ENCODE measurements around the gene DGKK. TPM values are rescaled to one million over a fixed set of nuclear protein-coding genes. Genes with fewer than 3 reads are reported as not detected.

Gene DGKK
- total and polyA plus RNA-seq, 5 donors from 2014 or later: not detected

DNA sequence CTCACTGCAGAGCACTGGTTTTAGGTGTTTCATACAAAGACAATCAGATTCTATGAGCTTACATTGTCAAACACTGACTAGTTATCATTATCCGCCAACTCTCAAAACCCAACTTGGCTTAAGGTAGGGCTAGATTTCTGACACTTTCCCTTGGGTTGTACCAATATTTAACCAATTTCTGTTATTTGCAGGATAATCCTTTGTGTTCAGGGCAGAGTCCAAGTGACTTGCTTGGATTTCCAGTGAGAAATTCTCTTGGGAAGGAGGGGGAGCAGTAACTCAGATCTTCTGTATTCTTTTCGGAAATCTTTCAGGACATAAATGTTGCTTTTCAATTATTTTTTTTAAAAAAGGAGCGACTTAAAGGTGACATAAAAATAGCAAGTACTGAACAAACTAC lies 23.1 kb downstream of the DGKK start:
- H3K4me3 ChIP-seq (ENCODE audit: low read depth, low read length): no peak overlapping the region
- H3K9me3 ChIP-seq (ENCODE audit: control insufficient read depth in 2 of 2, low read length in 2 of 2): no peaks in the 10 kb centered on the region
- H3K4me3 Mint-ChIP-seq: no peak overlapping the region
- no peak for ATAC-seq (ENCODE audit: low read depth in 2 of 2)
- no peak for DNase-seq
- H3K27ac ChIP-seq (ENCODE audit: insufficient read depth, low read length, poor library complexity, severe bottlenecking): no peak overlapping the region
- H3K36me3 Mint-ChIP-seq: no peaks in the 10 kb centered on the region
- no peaks in the 10 kb centered on the region for H3K4me1 ChIP-seq (ENCODE audit: control insufficient read depth, insufficient read depth, low read length, poor library complexity, severe bottlenecking)
- no peaks in the 10 kb centered on the region for H3K4me1 Mint-ChIP-seq
- H3K27me3 ChIP-seq (ENCODE audit: control insufficient read depth, insufficient read depth, low read length): peaks cover 2% of the 10 kb centered on the region
- no peaks in the 10 kb centered on the region for H3K36me3 ChIP-seq (ENCODE audit: control insufficient read depth, insufficient read depth, low read length)
- peaks cover 0 to 2% (median 0%) of the 10 kb centered on the region in 7 donors for H3K9me3 Mint-ChIP-seq
- no peak overlapping the region for H3K27ac Mint-ChIP-seq
- no peaks in the 10 kb centered on the region for H3K27me3 Mint-ChIP-seq

DNA sequence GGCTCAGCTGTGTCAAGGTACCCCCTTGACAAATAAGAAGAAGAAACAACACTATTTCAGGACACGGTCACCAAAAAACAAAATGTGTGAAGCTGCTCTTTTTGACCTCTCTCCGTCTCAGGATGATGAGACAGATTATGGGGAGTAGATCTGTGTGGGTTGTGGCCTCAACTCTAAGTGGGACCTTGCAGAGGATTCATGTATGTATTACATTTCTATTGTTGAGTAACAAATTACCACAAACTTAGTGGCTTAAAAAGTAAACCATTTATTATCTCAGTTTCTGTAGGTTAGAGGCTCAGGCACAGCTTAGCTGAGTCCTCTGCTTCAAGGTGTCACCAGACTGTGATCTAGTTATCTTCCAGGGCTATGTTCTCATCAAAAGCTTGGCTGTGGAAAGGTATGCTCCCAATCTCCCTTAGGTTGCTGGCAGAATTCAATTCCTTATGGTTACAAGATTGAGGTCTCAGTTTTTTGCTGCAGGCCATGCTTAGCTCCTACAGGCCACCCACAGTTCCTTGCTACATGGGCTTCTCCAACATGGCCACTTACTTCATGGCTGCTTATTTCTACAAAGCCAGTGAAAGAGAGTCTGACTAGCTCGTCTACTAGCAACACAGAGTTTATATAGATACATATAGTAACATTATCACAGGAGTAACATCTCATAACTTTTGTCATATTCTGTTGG lies 28.1 kb downstream of the DGKK start:
- no peaks in the 10 kb centered on the region for H3K4me1 Mint-ChIP-seq
- H3K9me3 Mint-ChIP-seq: no peaks in the 10 kb centered on the region
- Histone ChIP-seq H3K4me1 (ENCODE audit: control insufficient read depth, insufficient read depth, low read length, poor library complexity, severe bottlenecking) (no peaks in the 10 kb centered on the region), H3K27me3 (ENCODE audit: control insufficient read depth, insufficient read depth, low read length) (no peaks in the 10 kb centered on the region), H3K27ac (ENCODE audit: insufficient read depth, low read length, poor library complexity, severe bottlenecking) (no peak overlapping the region), H3K9me3 (ENCODE audit: control insufficient read depth in 2 of 2, low read length in 2 of 2) (no peaks in the 10 kb centered on the region), H3K36me3 (ENCODE audit: control insufficient read depth, insufficient read depth, low read length) (no peaks in the 10 kb centered on the region), H3K4me3 (ENCODE audit: low read depth, low read length) (no peak overlapping the region)
- H3K27ac Mint-ChIP-seq: no peak overlapping the region
- ATAC-seq (ENCODE audit: low read depth in 2 of 2) (no peak), DNase-seq (no peak)
- no peaks in the 10 kb centered on the region for H3K27me3 Mint-ChIP-seq
- no peak overlapping the region for H3K4me3 Mint-ChIP-seq
- no peaks in the 10 kb centered on the region for H3K36me3 Mint-ChIP-seq

DNA sequence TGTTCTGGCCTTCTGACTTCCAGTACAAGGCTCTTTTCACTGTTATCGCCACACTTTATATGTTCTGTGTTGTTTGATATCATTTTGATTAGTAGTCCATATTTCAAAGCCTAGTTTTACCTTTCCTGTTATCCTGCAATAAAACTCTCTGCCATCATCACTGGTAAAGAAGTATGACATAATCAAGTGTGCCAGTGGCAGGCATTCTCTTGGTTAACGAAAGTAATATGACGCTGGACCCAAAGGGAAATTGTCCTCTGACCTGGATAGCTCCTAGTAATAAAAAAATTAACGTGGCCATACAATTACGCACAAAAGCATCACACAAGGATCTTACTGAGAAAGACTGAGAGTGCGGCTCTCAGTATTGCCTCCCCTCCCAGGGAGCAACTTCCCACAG lies 33.8 kb downstream of the DGKK start:
- DNase-seq: no peak
- H3K4me1 ChIP-seq (ENCODE audit: control insufficient read depth, insufficient read depth, low read length, poor library complexity, severe bottlenecking): no peaks in the 10 kb centered on the region
- H3K36me3 ChIP-seq (ENCODE audit: control insufficient read depth, insufficient read depth, low read length): no peaks in the 10 kb centered on the region
- no peaks in the 10 kb centered on the region for H3K36me3 Mint-ChIP-seq
- no peaks in the 10 kb centered on the region for H3K9me3 ChIP-seq (ENCODE audit: control insufficient read depth in 2 of 2, low read length in 2 of 2)
- no peaks in the 10 kb centered on the region for H3K27me3 ChIP-seq (ENCODE audit: control insufficient read depth, insufficient read depth, low read length)
- H3K9me3 Mint-ChIP-seq: peaks cover 0 to 6% (median 0%) of the 10 kb centered on the region in 7 donors
- H3K4me1 Mint-ChIP-seq: no peaks in the 10 kb centered on the region
- ATAC-seq (ENCODE audit: low read depth in 2 of 2): no peak
- H3K4me3 ChIP-seq (ENCODE audit: low read depth, low read length): no peak overlapping the region
- peaks cover 4% of the 10 kb centered on the region for H3K27me3 Mint-ChIP-seq
- H3K27ac ChIP-seq (ENCODE audit: insufficient read depth, low read length, poor library complexity, severe bottlenecking): no peak overlapping the region
- no peak overlapping the region for H3K27ac Mint-ChIP-seq
- no peak overlapping the region for H3K4me3 Mint-ChIP-seq

DNA sequence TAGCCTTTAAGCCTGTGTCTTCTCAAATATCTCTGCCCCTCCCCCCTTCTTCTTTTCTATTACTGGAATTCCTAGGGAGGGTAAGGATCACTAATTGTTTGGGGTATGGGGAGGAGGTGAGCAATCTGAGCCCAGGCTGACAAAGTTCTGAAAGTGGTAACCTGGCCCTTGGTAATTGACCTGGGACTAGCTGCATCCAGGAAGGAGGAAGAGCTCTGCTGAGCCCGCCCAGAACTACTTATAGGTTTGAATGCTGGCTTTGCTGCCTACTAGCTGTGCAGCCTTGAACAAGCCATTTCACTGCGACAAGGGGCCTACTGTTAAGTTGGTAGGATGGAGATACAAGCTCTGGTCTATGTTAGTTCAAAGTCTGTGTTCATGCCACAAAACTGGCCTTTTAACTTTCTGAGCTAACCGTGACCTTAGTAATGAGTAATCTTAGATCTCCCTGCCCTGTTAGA lies 37.8 kb downstream of the DGKK start:
- no peak overlapping the region for H3K4me3 ChIP-seq (ENCODE audit: low read depth, low read length)
- peaks cover 0 to 6% (median 0%) of the 10 kb centered on the region in 7 donors for H3K9me3 Mint-ChIP-seq

DNA sequence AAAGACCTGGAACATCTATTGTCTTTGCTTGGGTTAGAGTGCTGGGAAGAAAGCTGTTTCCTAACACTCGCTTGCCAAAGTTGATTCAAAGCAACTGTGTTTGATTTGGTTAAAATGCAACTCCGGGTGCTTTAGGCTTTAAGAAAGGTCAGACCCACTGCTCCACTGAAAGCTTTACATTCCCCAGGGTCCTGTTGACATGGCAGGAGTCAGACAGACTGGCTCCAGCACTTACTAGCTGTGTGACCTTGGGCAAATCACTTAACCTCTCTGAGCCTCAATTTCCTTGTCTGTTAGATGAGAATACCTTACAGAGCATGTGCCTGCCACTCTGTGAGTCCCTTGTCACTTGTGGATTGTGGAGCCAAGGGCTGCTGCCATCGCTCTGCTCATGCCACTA lies 39.0 kb downstream of the DGKK start:
- no peak for DNase-seq
- Histone ChIP-seq H3K9me3 (ENCODE audit: control insufficient read depth in 2 of 2, low read length in 2 of 2) (no peaks in the 10 kb centered on the region), H3K27me3 (ENCODE audit: control insufficient read depth, insufficient read depth, low read length) (peaks cover 2% of the 10 kb centered on the region), H3K27ac (ENCODE audit: insufficient read depth, low read length, poor library complexity, severe bottlenecking) (no peak overlapping the region), H3K4me3 (ENCODE audit: low read depth, low read length) (no peak overlapping the region), H3K36me3 (ENCODE audit: control insufficient read depth, insufficient read depth, low read length) (no peaks in the 10 kb centered on the region), H3K4me1 (ENCODE audit: control insufficient read depth, insufficient read depth, low read length, poor library complexity, severe bottlenecking) (no peaks in the 10 kb centered on the region)
- ATAC-seq (ENCODE audit: low read depth in 2 of 2): no peak
- H3K4me1 Mint-ChIP-seq: no peaks in the 10 kb centered on the region
- no peaks in the 10 kb centered on the region for H3K36me3 Mint-ChIP-seq
- H3K9me3 Mint-ChIP-seq: peaks cover 0 to 6% (median 0%) of the 10 kb centered on the region in 7 donors
- H3K27ac Mint-ChIP-seq: no peak overlapping the region
- H3K27me3 Mint-ChIP-seq: peaks cover 4% of the 10 kb centered on the region
- no peak overlapping the region for H3K4me3 Mint-ChIP-seq

More for the DNA sequence above, 37.8 kb downstream of the DGKK start:
- Histone ChIP-seq H3K4me1 (ENCODE audit: control insufficient read depth, insufficient read depth, low read length, poor library complexity, severe bottlenecking) (no peaks in the 10 kb centered on the region), H3K9me3 (ENCODE audit: control insufficient read depth in 2 of 2, low read length in 2 of 2) (no peaks in the 10 kb centered on the region), H3K27me3 (ENCODE audit: control insufficient read depth, insufficient read depth, low read length) (peaks cover 2% of the 10 kb centered on the region), H3K27ac (ENCODE audit: insufficient read depth, low read length, poor library complexity, severe bottlenecking) (no peak overlapping the region), H3K36me3 (ENCODE audit: control insufficient read depth, insufficient read depth, low read length) (no peaks in the 10 kb centered on the region)
- Mint-ChIP-seq H3K4me3 (no peak overlapping the region), H3K27me3 (peaks cover 4% of the 10 kb centered on the region), H3K27ac (no peak overlapping the region), H3K36me3 (no peaks in the 10 kb centered on the region), H3K4me1 (no peaks in the 10 kb centered on the region)
- DNase-seq (no peak), ATAC-seq (ENCODE audit: low read depth in 2 of 2) (no peak)

DNA sequence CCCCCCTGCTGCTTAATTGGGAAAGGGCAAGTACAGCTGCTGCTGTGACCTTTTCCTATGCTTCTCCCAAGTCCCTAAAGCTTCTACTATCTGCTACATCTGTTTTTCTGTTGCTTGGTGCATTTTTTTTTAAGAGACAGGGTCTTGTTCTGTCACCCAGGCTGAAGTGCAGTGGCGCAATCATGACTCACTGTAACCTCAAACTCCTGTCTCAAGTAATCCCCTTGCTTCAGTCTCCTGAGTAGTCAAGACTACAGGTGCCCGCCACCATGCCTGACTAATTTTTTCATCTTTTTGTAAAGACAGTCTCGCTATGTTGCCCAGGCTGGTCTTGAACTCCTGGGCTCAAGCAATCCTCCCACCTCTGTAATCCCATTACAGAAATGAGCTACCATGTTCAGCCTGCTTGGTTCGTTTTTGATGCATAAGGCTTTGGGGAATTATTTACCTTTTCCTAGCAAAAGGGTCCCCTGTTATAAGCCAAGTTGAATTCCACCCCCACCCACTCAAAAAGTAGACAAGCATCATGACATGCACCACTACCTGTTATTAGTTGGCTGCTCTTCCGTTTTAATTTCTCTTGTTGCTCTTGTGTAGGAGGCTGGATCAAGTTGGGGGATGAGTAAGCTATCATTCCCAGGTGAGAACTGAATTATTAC lies 39.6 kb downstream of the DGKK start:
- H3K36me3 ChIP-seq (ENCODE audit: control insufficient read depth, insufficient read depth, low read length): no peaks in the 10 kb centered on the region
- no peak overlapping the region for H3K4me3 ChIP-seq (ENCODE audit: low read depth, low read length)
- H3K27ac Mint-ChIP-seq: no peak overlapping the region
- H3K4me1 ChIP-seq (ENCODE audit: control insufficient read depth, insufficient read depth, low read length, poor library complexity, severe bottlenecking): no peaks in the 10 kb centered on the region
- no peak overlapping the region for H3K27ac ChIP-seq (ENCODE audit: insufficient read depth, low read length, poor library complexity, severe bottlenecking)
- H3K4me1 Mint-ChIP-seq: no peaks in the 10 kb centered on the region
- H3K9me3 Mint-ChIP-seq: peaks cover 0 to 6% (median 0%) of the 10 kb centered on the region in 7 donors
- DNase-seq: no peak
- ATAC-seq (ENCODE audit: low read depth in 2 of 2): no peak
- no peak overlapping the region for H3K4me3 Mint-ChIP-seq
- H3K9me3 ChIP-seq (ENCODE audit: control insufficient read depth in 2 of 2, low read length in 2 of 2): no peaks in the 10 kb centered on the region
- no peaks in the 10 kb centered on the region for H3K36me3 Mint-ChIP-seq
- H3K27me3 ChIP-seq (ENCODE audit: control insufficient read depth, insufficient read depth, low read length): peaks cover 2% of the 10 kb centered on the region
- H3K27me3 Mint-ChIP-seq: peaks cover 4% of the 10 kb centered on the region

DNA sequence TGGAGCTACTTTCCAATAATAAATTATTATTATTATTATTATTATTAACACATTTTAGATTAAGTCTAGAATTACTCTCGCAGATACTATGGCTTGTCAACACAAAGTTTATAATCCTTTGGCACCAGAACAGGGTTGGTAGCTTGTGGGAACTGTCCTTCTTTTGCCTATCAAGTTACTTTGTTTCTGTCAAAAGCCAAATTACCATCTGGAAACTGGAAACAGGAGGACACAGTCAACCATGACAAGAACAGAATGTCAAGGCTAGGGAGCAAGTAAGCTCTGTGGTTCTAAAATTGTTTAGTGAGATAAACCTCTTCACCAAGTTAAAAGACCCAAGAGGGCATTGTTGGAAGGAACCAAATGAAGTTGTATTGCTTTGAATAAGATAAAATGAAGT lies 42.5 kb downstream of the DGKK start:
- H3K4me3 ChIP-seq (ENCODE audit: low read depth, low read length): no peak overlapping the region
- Mint-ChIP-seq H3K36me3 (no peaks in the 10 kb centered on the region), H3K27me3 (no peaks in the 10 kb centered on the region), H3K4me1 (no peaks in the 10 kb centered on the region), H3K4me3 (no peak overlapping the region), H3K27ac (no peak overlapping the region), H3K9me3 (peaks cover 0 to 4% (median 0%) of the 10 kb centered on the region in 7 donors)
- no peaks in the 10 kb centered on the region for H3K36me3 ChIP-seq (ENCODE audit: control insufficient read depth, insufficient read depth, low read length)
- ATAC-seq (ENCODE audit: low read depth in 2 of 2) (no peak), DNase-seq (no peak)
- no peak overlapping the region for H3K27ac ChIP-seq (ENCODE audit: insufficient read depth, low read length, poor library complexity, severe bottlenecking)
- peaks cover 2% of the 10 kb centered on the region for H3K27me3 ChIP-seq (ENCODE audit: control insufficient read depth, insufficient read depth, low read length)
- H3K9me3 ChIP-seq (ENCODE audit: control insufficient read depth in 2 of 2, low read length in 2 of 2): no peaks in the 10 kb centered on the region
- no peaks in the 10 kb centered on the region for H3K4me1 ChIP-seq (ENCODE audit: control insufficient read depth, insufficient read depth, low read length, poor library complexity, severe bottlenecking)

DNA sequence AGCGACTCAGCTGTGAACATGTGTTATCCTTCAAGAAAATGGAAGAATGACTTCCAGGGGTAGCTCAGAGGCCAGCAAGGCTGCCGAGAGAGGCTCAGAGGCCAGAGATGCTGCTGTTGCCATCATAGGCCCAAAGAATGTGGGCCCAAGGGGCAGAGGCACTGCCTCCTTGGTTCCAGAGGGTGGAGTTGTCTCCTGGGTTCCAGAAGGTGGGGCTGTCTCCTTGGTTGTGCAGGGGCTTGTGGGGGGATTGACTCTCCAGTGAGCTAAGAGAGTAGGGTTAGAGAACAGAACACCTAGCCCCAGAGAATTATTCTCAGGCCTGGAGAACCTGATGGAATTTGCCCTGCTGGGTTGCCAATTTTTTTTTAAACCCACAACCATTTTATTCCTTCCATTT lies 62.6 kb downstream of the DGKK start:
- no peaks in the 10 kb centered on the region for H3K27me3 ChIP-seq (ENCODE audit: control insufficient read depth, insufficient read depth, low read length)
- H3K9me3 Mint-ChIP-seq: peaks cover 0 to 2% (median 0%) of the 10 kb centered on the region in 7 donors

More for the DNA sequence above, 62.6 kb downstream of the DGKK start:
- Mint-ChIP-seq H3K4me3 (no peak overlapping the region), H3K4me1 (no peaks in the 10 kb centered on the region), H3K27me3 (peaks cover 5% of the 10 kb centered on the region), H3K36me3 (no peaks in the 10 kb centered on the region), H3K27ac (no peak overlapping the region)
- DNase-seq: no peak
- no peaks in the 10 kb centered on the region for H3K9me3 ChIP-seq (ENCODE audit: control insufficient read depth in 2 of 2, low read length in 2 of 2)
- no peaks in the 10 kb centered on the region for H3K4me1 ChIP-seq (ENCODE audit: control insufficient read depth, insufficient read depth, low read length, poor library complexity, severe bottlenecking)
- no peak overlapping the region for H3K27ac ChIP-seq (ENCODE audit: insufficient read depth, low read length, poor library complexity, severe bottlenecking)
- no peak for ATAC-seq (ENCODE audit: low read depth in 2 of 2)
- H3K4me3 ChIP-seq (ENCODE audit: low read depth, low read length): no peak overlapping the region
- no peaks in the 10 kb centered on the region for H3K36me3 ChIP-seq (ENCODE audit: control insufficient read depth, insufficient read depth, low read length)
